GM19240 (cell line): ENCODE data around the gene ITGA11.
A peak's percentile ranks its signal among the peaks of the same experiment; 100 is the strongest.

Experiments
- DNase-seq: peaks from one replicate; pipeline ENCODE4 v3.0.0; 2011; ENCODE audit warnings: low spot score; ENCODE audit not compliant: insufficient read length

The ITGA11 gene

DNA sequence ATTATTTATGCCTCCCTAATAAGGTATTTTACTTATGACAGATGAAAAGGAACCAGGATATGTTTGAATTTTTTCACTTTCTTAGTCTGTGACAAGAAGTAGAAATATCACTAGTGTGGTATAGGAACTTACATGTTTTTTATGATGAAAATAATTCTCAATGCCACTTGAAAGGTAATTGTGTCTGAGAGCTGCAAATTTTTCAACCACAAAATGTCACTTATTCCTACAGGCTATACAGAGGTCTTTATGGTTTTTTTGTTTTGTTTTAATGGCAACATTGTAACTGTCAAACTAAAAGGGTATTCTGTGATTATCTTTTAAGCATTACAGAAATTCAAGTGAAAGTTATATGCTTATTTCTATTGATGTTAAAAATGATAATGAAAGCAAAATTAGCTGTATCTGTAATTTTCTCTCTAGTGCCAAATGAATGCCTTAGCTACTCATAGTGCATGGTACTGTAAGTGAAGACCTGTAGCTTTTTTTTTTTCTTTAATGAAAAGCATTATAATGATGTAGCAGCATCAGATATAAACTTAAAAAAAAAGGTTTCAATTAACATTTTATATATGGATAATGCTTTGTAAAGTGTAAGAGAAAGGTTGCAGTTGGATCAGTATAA lies 139.7 kb downstream of the ITGA11 start:
- DNase-seq: no peak

DNA sequence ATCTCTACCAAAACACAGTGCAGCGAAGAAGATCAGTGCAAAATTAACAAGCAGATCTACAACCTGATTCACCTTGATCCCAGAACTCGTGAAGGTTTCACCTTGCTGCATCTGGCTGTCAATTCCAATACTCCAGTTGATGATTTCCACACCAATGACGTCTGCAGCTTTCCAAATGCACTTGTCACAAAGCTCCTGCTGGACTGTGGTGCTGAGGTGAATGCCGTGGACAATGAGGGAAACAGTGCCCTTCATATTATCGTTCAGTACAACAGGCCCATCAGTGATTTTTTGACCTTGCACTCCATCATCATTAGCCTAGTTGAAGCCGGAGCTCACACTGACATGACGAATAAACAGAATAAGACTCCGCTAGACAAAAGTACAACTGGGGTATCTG lies 141.2 kb downstream of the ITGA11 start:
- no peak for DNase-seq

DNA sequence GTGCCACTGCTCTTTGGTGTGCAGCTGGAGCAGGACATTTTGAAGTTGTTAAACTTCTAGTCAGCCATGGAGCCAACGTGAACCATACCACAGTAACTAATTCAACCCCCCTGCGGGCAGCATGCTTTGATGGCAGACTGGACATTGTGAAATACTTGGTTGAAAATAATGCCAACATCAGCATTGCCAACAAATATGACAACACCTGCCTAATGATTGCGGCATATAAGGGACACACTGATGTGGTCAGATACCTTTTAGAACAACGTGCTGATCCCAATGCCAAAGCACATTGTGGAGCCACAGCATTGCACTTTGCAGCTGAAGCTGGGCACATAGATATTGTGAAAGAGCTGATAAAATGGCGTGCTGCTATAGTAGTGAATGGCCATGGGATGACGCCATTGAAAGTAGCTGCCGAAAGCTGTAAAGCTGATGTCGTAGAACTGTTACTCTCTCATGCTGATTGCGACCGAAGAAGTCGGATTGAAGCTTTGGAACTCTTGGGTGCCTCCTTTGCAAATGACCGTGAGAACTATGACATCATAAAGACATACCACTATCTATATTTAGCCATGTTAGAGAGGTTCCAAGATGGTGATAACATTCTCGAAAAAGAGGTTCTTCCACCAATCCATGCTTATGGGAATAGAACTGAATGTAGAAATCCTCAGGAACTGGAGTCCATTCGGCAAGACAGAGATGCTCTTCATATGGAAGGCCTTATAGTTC lies 142.2 kb downstream of the ITGA11 start:
- DNase-seq: no peak

DNA sequence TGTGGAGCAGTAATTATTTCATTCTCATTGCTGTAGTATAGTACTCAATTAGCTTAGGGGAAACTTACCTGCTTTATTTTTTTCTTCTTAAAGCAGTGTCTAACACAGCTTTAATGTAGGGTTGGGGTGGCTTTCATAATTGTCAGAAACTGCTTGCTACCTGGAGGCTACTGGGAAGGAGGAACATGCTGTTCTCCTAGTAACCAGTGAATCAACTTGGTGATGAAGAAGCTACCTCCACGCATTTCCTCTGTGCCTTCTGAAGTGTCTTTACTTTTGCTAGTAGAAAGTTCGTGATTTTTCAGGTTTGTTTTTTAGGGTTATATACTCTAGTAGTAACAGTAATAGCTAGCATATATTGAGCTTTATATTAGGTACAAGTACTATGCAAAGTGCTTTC lies 142.9 kb downstream of the ITGA11 start:
- no peak for DNase-seq

DNA sequence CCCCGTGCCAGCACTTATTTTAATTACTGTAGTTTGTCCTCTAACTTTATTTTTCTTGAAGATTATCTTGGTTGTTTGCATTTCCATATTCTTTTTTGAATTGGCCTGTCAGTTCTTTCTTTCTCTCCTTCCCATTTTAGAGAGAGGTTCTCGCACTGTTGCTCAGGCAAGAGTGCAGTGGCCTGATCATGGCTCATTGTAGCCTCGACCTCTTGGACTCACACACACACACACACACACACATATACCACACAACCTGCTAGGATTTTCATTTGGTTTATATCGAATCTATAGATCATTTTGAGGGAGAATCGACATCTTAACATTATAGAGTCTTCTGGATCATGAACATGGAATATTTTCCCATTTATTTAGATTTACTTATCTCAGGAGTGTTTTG lies 145.7 kb downstream of the ITGA11 start:
- no peak for DNase-seq

DNA sequence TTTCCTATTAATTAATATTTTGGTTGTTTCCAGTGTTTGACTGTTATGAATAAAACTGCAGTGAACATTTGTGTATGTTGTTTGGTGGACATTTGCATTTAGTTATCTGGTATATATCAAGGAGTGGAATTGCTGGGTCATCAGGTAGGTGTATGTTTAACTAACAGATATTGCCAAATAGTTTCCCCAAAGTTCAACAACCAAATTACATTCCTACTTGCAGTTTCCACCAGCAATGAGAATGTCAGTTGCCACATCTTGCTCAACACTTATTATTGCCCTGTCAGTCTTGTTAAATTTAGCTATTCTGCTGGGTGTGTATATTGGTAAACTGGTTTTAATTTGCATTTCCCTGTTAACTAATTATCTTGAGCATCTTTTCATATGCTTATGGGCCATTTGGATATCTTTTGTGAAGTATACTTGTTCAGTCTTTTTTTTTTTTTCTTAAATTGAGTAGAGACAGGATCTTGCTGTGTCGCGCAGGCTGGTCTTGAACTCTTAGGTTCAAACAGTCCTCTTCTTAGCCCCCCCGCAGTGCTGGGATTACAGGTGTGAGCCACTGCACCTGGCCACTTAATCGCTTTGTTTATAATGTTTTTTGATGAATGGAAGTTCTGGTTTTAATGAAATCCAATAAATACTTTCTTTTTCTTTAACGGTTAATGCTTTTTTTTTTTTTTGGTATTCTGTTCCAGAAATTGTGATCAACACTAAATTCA lies 146.5 kb downstream of the ITGA11 start:
- no peak for DNase-seq

DNA sequence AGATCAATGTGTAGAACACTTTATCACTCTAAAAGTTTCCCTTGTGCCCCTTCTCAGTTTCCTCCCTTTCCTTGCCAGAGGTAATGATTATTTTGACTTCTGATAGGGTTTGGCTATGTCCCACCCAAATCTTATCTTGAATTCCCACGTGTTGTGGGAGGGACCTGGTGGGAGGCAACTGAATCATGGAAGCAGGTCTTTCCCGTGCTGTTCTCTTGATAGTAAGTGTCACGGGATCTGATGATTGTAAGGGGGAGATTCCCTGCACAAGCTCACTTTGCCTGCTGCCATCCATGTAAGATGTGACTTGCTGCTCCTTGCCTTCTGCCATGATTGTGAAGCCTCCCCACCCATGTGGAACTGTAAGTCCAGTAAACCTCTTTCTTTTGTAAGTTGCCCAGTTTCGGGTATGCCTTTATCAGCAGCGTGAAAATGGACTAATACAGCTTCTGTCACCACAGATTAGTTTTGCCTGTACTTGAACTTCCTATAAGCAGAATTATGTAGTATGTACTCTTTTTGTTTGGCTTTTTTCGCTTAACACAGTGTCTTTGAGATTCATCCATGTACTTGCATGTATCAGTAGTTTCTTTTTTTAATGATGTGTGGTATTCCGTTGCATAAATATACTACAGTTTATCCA lies 147.2 kb downstream of the ITGA11 start:
- no peak for DNase-seq

DNA sequence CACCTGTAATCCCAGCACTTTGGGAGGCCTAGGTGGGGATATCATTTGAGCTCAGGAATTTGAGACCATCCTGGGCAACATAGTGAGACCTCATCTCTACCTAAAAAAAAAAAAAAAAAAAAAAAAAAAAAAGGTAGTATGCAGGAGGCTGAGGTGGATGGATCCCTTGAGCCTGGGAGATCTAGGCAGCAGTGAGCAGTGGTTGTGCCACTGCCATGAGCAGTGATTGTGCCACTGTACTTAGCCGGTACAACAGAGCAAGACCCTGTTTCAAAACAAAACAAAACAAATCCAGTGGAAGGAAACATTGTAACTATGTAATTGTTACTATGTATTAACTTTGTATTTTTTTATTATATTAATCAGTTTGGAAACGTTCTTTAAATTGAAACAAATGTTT lies 148.6 kb downstream of the ITGA11 start:
- no peak for DNase-seq

DNA sequence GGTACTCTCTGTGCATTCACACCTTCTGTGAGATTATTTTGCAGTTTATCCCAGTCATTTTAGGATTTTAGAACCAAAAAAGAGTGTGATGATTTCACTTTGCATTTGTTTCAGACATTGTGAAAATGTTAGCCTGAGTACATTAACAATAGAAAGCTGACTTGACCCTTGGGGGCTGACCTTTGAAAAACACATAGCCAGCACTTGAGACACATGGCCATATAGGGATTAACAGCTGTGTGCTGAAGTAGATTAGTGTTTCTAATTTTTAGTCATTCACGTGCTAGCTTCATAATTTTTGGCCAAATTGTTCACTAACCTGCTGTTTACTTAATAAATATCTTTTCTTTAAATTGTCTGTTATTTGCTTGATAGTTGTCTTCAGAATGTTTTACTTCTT lies 151.0 kb downstream of the ITGA11 start:
- DNase-seq: no peak

DNA sequence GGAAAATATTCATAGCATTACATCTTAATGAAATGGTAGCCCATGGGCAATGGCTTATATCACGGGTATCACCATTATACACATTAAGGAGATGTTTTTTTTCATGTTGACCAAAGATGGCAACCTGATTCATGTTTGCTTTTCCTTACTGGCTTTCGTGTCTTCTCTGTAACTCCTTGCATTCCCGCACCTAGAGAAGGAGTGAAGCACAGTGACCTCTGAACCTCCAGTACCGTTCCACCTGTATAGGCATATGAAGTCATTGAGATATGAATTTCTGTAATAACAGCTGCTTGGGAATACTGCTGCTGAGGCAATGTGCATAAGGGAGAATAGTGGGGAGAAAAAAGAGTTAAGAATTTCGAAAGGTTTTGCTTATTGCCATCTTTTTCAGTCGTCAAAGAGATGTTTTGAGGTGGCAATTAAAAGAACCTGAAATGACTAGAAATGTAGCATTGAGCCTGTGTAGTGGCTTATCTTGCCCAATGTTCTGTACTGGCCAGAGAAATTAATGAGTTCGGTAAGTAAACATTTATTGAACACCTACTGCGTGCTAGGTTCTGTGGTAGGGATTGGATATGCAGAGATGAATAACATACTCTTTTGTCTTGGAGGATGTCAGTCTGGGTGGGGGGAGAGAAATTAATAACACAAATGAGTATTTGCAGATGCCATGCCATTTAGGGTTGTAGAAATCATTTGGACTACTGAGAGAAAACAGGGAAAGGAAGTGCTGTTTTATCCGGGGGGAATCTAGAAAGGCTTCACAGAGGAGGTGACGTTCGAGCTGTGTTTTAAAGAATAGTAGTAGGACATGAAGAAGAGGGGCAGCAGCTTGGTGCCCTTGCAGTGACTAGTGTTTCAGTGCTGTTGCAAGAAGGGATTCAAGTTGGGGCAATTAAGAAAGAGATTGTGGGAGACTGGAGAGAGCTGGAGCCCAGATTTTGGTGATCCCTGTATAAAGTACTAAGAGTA lies 151.9 kb downstream of the ITGA11 start:
- DNase-seq: no peak

DNA sequence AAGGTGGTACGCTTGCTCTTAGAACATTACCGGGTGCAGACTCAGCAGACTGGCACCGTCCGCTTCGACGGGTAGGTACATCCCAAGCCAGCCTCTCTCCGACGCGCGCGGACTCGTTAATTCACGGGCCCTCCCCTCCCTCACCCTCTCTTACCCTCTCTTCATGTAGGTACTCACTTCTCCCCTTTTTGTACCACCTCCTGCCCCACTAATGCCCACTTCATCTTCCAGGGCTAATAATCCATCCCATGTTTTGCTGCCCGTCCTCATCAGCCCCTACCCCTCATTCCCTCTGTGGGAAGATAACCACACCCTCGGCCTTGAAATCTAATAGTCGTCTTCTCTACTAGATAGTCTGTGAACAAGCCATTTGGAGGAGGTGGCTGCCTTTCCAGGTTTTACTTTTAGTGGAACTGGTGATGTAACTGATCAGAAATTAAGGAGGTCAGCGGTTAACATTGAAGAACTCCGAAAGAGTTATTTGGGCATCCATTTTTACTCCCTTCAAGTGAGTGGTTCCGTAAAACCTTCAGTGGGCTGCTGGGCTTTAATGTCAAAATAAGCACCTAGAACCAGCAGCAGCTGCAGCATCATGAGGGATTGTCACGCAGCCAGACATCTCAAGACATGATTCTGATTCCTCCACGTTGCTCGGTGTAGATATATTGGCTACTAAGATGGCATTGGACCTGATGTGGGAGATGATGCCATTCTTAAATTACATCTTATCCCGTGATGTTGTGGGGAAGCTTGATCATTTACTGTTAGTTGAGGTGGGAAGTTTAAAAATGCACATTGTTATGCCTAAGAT lies 153.2 kb downstream of the ITGA11 start:
- no peak for DNase-seq

DNA sequence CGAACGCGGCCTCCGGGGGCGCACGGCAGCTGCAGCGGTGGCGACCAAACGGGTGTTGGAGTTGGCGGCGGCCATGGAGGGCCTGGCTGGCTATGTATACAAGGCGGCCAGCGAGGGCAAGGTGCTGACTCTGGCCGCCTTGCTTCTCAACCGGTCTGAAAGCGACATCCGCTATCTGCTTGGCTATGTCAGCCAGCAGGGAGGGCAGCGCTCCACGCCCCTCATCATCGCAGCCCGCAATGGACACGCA lies 153.7 kb downstream of the ITGA11 start:
- no peak for DNase-seq

DNA sequence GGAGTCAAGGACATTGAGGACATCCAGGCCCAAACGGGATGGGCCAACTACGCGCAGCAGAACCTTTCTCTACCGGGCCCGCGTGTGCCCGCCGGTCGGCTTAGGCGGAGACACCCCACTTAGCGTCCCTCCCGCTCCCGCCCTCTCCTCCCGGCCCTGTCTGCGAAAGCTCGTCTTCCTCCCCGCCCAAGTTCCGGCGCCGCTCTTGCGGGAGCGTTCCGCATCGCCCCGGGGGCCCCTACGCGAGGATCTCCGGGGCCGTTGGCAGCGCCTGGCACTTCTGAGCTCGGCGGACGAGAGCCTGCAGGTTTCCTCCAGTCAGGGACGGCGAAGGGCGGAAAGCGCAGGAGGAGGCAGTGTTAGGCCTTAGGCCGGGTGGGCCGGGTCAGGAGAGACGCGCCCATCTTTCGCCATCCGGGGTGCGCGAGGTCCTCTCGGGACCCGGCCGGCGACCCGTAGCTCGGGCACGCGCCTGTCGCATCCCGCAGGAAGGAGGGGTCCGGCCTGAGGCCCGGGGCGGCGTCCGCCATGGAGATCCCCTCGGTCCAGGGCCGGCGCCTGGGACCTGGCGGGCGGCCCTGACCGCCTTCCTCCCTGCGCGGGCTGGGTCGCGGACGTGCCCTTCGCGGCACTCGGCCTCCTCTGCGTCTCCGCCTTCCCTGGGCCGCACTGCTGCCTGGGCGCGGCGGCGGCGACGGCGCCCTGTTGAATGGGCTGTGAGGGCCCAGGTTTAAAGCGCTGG lies 154.2 kb downstream of the ITGA11 start, which contains the start of gene FEM1B:
Gene FEM1B, plus strand, starts transcription at position 143 of the 742 bp plus-strand sequence. CDS start 673 bp downstream, outside the sequence.
- DNase-seq: peak; percentile 53

DNA sequence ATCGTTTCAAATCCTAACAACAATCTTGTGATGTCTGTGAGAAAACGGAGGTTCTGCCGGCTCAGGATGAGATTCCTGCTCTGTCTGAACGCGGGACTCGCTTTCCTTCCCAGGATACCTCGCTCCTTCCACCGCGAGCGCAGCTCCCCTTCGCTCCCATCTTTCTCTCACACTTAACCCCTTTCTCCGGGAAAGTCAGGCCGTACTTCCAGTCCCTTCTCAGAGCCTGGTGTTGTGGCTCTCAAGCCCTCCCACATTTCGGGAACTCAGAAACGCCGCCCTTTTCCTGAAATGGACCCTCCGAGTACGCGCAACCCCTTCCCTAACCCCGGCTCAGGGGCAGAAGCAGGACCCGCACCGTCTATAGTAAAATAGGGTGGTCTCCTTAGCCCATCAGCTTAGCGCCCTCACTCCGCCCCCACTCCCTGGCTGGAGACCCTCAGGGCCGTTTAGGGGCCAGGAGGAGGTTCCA lies 154.8 kb downstream of the ITGA11 start:
- no peak for DNase-seq

DNA sequence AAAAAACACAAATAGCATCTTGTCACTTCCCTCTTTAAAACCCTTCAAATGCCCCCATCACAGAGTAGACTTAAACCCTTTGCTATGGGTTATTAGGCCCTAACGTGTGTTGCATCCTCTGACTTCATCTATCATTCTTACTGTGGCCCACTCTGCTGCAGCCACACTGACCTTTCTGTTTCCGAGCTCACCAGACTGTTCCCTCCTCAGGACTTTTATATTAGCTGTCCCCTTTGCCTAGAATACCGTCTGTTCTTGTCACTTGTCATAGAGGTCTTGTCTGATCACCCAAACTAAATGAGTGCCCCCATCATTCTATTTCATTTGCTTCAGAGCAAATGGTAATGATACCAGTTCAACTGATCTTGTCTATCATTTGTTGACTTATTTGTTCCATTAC lies 155.3 kb downstream of the ITGA11 start:
- no peak for DNase-seq

DNA sequence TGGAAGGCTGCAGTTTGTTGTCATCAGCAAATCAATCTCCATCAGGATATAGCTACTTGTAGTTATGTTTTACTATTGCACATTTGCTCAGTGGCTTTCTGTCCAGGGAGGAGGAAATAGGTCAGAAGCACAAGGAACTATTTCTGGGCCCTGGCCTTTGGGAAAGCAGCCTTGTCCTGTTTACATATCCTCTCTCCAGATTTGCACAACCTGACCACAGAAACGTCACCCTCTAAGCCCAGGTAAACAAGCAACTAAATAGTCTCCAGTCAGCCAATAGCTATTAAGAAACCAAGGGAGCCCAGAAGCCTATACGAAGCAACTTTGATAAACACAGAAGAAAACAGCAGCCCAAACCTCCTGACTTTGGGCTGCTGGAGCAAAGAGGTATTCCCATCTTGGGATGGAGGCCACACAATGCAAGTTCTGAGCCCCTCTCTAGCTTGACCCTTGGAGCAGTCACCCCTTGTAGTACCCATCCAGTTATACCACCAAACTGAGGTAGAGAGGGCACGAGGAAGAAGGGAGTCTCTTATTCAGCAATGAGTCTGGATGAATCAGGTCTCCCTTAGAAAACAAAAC lies 156.7 kb downstream of the ITGA11 start:
- no peak for DNase-seq

DNA sequence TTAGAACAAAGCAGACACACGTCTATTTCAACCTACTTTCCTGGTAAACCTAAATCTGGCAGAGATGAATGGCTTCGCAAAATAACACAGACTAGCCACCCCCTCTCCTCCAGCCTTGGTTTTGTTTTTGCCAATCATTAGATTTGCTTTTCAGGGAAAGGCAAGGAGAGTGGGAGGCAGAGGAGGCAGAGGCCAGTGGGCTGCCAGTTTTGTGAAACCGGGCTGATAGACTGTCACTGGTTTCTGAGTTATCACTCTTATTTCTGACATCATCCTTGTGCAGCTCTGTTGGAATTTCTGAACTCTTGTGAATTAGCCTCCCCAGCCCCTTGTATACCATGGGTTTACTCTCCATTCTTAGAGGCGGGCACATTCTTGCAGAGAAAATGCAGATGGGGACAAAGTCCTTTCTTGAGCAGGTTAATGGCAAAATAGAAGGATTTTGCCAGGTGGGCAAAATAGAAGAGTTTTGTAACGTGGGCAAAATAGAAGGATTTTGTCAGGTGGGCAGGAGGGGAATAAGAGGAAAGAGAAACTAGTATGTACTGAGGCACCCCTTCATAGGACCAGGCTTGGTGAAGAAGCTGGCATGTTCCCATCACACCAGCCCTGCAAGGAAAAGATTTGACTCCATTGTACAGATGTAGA lies 157.6 kb downstream of the ITGA11 start:
- no peak for DNase-seq

DNA sequence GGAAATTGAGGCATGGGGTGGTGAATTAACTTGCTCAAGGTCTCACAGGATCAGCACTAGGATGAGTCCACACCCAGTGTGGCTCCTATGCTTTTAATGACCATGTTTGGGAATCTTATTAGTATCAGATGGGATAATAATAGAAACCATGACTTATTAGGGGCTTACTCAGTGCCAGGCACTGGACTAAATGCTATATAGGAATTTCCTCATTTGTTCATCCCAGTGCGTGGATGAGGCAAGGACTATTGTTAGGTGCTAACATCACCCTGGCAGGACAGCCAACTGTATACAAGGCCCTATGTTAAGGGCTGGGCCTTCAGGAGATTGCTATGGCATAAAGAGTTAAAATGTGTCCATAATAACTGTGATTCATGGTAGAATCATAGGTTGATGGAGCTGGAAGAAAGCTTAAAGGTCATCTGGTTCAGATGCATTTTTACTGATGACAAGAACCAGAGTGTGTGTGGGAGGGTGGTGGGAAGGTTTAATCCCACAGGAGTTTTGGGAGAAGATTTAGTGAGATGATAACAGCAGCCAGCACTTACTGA lies 159.2 kb downstream of the ITGA11 start:
- no peak for DNase-seq
